Neural cell (in vitro differentiated cells): ENCODE measurements around the gene CACNA1B. TPM values are rescaled to one million over a fixed set of nuclear protein-coding genes. Genes with fewer than 3 reads are reported as not detected.

ENCODE experiments used
- H2AFZ ChIP-seq: fragments of 200-600, 300-800 bp; sonication (generic), shearing (Covaris generic); 2 replicates; pipeline ENCODE4 v1.6.0; 2014; ENCODE audit warnings: low read depth, mild to moderate bottlenecking, antibody characterized with exemption, low read length, moderate library complexity
- H3F3A ChIP-seq: fragments of 200-600 bp; shearing (Covaris generic); 2 replicates; pipeline ENCODE4 v1.6.1; 2016; ENCODE audit warnings: mild to moderate bottlenecking, moderate library complexity, mixed read lengths, antibody characterized with exemption, low read length; ENCODE audit not compliant: insufficient read depth, poor library complexity, severe bottlenecking
- H3K27ac ChIP-seq: fragments of 200-600, 300-800 bp; sonication (generic), shearing (Covaris generic); 2 replicates; pipeline ENCODE4 v1.5.1; 2014; ENCODE audit warnings: mild to moderate bottlenecking, low read length, moderate library complexity
- H3K27me3 ChIP-seq: fragments of 300-800, 200-600 bp; sonication (generic), shearing (Covaris generic); 2 replicates; pipeline ENCODE4 v1.6.0; 2014; ENCODE audit warnings: mild to moderate bottlenecking, low read depth, low read length, moderate library complexity; ENCODE audit not compliant: insufficient read depth
- H3K36me3 ChIP-seq: fragments of 300-800, 200-600 bp; sonication (generic), shearing (Covaris generic); 2 replicates; pipeline ENCODE4 v1.5.1; 2014; ENCODE audit warnings: mild to moderate bottlenecking, antibody characterized with exemption, low read length, moderate library complexity; ENCODE audit not compliant: insufficient read depth
- H3K4me2 ChIP-seq: fragments of 300-800, 200-600 bp; sonication (generic), shearing (Covaris generic); 2 replicates; pipeline ENCODE4 v1.6.0; 2014; ENCODE audit warnings: mild to moderate bottlenecking, low read length
- H3K4me3 ChIP-seq: fragments of 300-800, 200-600 bp; sonication (generic), shearing (Covaris generic); 2 replicates; pipeline ENCODE4 v1.5.1; 2014; ENCODE audit warnings: mild to moderate bottlenecking, low read length, moderate library complexity
- H3K79me2 ChIP-seq: fragments of 200-600 bp; shearing (Covaris generic); replicated peaks from 2 replicates; pipeline ENCODE4 v1.6.0; 2014; ENCODE audit warnings: mild to moderate bottlenecking, low read length, moderate library complexity; ENCODE audit not compliant: insufficient read depth
- H3K9ac ChIP-seq: fragments of 300-800, 200-600 bp; sonication (generic), shearing (Covaris generic); 2 replicates; pipeline ENCODE4 v1.6.1; 2016; ENCODE audit warnings: mild to moderate bottlenecking, low read length, mixed read lengths
- H3K9me2 ChIP-seq: fragments of 200-600 bp; shearing (Covaris generic); 2 replicates; pipeline ENCODE4 v1.6.1; 2016; ENCODE audit warnings: mild to moderate bottlenecking, low read length, mixed read lengths; ENCODE audit not compliant: insufficient read depth
- H3K9me3 ChIP-seq: fragments of 200-600, 300-800 bp; sonication (generic), shearing (Covaris generic); 2 replicates; pipeline ENCODE4 v1.6.1; 2016; ENCODE audit warnings: mild to moderate bottlenecking, mixed run types, low read length, moderate library complexity, mixed read lengths
- H4K20me1 ChIP-seq: fragments of 200-600 bp; shearing (Covaris generic); 2 replicates; pipeline ENCODE4 v1.6.1; 2016; ENCODE audit warnings: mild to moderate bottlenecking, mixed run types; ENCODE audit not compliant: insufficient read depth
- EP300 ChIP-seq: fragments of 450-650 bp; conservative IDR thresholded peaks from 2 replicates; pipeline ENCODE4 v1.6.1; 2014; ENCODE audit warnings: antibody characterized with exemption, mild to moderate bottlenecking, moderate library complexity; ENCODE audit not compliant: poor library complexity, severe bottlenecking
- EZH2 ChIP-seq: fragments of 200-600, 300-800 bp; shearing (Covaris generic), sonication (generic); IDR thresholded peaks from 2 replicates; pipeline ENCODE4 v1.6.1; 2014; ENCODE audit warnings: antibody characterized with exemption, low read length, borderline replicate concordance, mild to moderate bottlenecking; ENCODE audit not compliant: insufficient read depth, poor library complexity, severe bottlenecking
- MXI1 ChIP-seq: fragments of 450-650 bp; conservative IDR thresholded peaks from 2 replicates; pipeline ENCODE4 v1.6.1; 2014; ENCODE audit warnings: antibody characterized with exemption, mild to moderate bottlenecking; ENCODE audit not compliant: poor library complexity, severe bottlenecking
- POLR2AphosphoS5 ChIP-seq: IDR thresholded peaks from 2 replicates; pipeline ENCODE4 v1.6.1; 2012
- RAD21 ChIP-seq: fragments of 450-650 bp; conservative IDR thresholded peaks from 2 replicates; pipeline ENCODE4 v1.6.1; 2014; ENCODE audit warnings: antibody characterized with exemption, mild to moderate bottlenecking, moderate library complexity
- SMC3 ChIP-seq: fragments of 450-650 bp; conservative IDR thresholded peaks from 2 replicates; pipeline ENCODE4 v1.6.1; 2014; ENCODE audit warnings: antibody characterized with exemption, mild to moderate bottlenecking, moderate library complexity; ENCODE audit not compliant: poor library complexity
- TAF1 ChIP-seq: IDR thresholded peaks from 2 replicates; pipeline ENCODE4 v1.6.1; 2012; ENCODE audit warnings: low read depth
- polyA plus RNA-seq: library from polyadenylated mRNA; depleted of rRNA; stranded (reverse); fragments of >200 nt; gene quantifications from 2 replicates; pipeline ENCODE4 v1.2.3, GENCODE V29; 2014
- TF ChIP-seq, protein P1 (sequence below): fragments of 450-650 bp; IDR thresholded peaks from 2 replicates; pipeline ENCODE4 v1.5.1; 2014; ENCODE audit warnings: antibody characterized with exemption, mild to moderate bottlenecking, moderate library complexity; ENCODE audit not compliant: poor library complexity, severe bottlenecking
- TF ChIP-seq, protein P2 (sequence below): IDR thresholded peaks from 2 replicates; pipeline ENCODE4 v1.6.1; 2012; ENCODE audit warnings: borderline replicate concordance

The CACNA1B gene
- polyA plus RNA-seq, 1 donor from 2014 or later = 5.8 TPM

DNA sequence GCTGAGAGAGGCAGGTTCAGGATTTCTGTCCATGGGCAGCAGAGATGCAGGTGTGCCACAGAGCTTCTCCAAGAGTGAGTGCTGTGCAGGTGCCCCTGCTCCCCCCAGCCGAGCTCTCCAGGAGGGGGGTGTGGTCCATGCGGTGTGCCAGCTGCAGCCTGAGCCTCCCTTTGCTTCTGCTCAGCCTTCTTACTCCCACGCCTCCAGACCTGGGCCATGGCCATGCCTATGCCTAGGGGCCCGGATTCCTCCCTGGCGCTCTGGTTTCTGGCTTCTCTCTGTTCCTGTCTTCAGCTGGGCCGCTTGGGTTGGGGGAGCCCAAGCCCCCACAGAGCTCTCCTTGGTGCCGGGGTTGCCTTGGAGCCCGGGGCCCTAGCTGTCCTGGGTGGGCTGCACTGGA is 133.3 kb downstream of the CACNA1B start:
- Histone ChIP-seq H3F3A (no peaks in the 10 kb centered on the region), H3K4me2 (no peak overlapping the region), H3K9me2 (no peaks in the 10 kb centered on the region), H4K20me1 (no peaks in the 10 kb centered on the region), H3K79me2 (no peaks in the 10 kb centered on the region), H3K9me3 (no peaks in the 10 kb centered on the region), H3K27ac (no peak overlapping the region), H3K4me3 (no peak overlapping the region), H3K27me3 (no peaks in the 10 kb centered on the region), H2AFZ (no peak overlapping the region), H3K36me3 (no peaks in the 10 kb centered on the region), H3K9ac (no peak overlapping the region)
- TF ChIP-seq MXI1 = no peak
- TF ChIP-seq EZH2 = no peak
- TF ChIP-seq TAF1 = no peak
- no peak for TF ChIP-seq RAD21
- TF ChIP-seq, protein P1, sequence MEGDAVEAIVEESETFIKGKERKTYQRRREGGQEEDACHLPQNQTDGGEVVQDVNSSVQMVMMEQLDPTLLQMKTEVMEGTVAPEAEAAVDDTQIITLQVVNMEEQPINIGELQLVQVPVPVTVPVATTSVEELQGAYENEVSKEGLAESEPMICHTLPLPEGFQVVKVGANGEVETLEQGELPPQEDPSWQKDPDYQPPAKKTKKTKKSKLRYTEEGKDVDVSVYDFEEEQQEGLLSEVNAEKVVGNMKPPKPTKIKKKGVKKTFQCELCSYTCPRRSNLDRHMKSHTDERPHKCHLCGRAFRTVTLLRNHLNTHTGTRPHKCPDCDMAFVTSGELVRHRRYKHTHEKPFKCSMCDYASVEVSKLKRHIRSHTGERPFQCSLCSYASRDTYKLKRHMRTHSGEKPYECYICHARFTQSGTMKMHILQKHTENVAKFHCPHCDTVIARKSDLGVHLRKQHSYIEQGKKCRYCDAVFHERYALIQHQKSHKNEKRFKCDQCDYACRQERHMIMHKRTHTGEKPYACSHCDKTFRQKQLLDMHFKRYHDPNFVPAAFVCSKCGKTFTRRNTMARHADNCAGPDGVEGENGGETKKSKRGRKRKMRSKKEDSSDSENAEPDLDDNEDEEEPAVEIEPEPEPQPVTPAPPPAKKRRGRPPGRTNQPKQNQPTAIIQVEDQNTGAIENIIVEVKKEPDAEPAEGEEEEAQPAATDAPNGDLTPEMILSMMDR = no peak

- H2AFZ ChIP-seq = no peak overlapping the region
- no peak overlapping the region for H3K27ac ChIP-seq
- TF ChIP-seq MXI1 (no peak), EP300 (no peak), POLR2AphosphoS5 (no peak), TAF1 (no peak)
- H3K9ac ChIP-seq = no peak overlapping the region
- no peaks in the 10 kb centered on the region for H3K27me3 ChIP-seq
- no peak overlapping the region for H3K4me3 ChIP-seq
- no peaks in the 10 kb centered on the region for H3K9me3 ChIP-seq
- H3K79me2 ChIP-seq = no peaks in the 10 kb centered on the region
- H3K9me2 ChIP-seq = no peaks in the 10 kb centered on the region
- H3K4me2 ChIP-seq = no peak overlapping the region
- no peaks in the 10 kb centered on the region for H3K36me3 ChIP-seq
- H4K20me1 ChIP-seq = no peaks in the 10 kb centered on the region
- H3F3A ChIP-seq = no peaks in the 10 kb centered on the region
Observed at GRCh38 chr9:138011951-138012500, 134.4 kb downstream of the CACNA1B start.

DNA sequence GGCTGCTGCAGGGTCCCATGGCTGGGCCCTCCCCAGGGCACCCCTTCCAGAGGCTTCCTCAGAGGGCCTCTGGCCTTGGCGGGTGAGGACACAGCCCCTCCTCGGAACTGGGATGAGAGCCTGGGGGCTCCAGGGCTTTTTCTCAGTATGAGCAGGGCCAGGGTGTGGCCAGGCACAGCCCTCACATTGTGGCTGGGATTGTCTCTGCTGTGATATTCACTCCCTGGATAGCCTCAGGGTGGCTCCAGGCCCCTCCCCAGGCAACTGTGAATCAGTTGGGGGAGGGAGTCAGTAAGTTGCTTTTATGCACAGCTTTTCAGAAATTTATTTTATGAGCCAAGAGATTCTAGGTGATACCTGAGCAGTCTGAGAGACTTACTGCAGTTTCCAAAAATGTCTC is 135.7 kb downstream of the CACNA1B start:
- H3K4me2 ChIP-seq = no peak overlapping the region
- no peaks in the 10 kb centered on the region for H4K20me1 ChIP-seq
- H3K27me3 ChIP-seq = no peaks in the 10 kb centered on the region
- no peaks in the 10 kb centered on the region for H3K36me3 ChIP-seq
- no peaks in the 10 kb centered on the region for H3K9me2 ChIP-seq
- no peak overlapping the region for H3K4me3 ChIP-seq
- H3K79me2 ChIP-seq = no peaks in the 10 kb centered on the region
- no peak for TF ChIP-seq POLR2AphosphoS5
- TF ChIP-seq, protein P2, sequence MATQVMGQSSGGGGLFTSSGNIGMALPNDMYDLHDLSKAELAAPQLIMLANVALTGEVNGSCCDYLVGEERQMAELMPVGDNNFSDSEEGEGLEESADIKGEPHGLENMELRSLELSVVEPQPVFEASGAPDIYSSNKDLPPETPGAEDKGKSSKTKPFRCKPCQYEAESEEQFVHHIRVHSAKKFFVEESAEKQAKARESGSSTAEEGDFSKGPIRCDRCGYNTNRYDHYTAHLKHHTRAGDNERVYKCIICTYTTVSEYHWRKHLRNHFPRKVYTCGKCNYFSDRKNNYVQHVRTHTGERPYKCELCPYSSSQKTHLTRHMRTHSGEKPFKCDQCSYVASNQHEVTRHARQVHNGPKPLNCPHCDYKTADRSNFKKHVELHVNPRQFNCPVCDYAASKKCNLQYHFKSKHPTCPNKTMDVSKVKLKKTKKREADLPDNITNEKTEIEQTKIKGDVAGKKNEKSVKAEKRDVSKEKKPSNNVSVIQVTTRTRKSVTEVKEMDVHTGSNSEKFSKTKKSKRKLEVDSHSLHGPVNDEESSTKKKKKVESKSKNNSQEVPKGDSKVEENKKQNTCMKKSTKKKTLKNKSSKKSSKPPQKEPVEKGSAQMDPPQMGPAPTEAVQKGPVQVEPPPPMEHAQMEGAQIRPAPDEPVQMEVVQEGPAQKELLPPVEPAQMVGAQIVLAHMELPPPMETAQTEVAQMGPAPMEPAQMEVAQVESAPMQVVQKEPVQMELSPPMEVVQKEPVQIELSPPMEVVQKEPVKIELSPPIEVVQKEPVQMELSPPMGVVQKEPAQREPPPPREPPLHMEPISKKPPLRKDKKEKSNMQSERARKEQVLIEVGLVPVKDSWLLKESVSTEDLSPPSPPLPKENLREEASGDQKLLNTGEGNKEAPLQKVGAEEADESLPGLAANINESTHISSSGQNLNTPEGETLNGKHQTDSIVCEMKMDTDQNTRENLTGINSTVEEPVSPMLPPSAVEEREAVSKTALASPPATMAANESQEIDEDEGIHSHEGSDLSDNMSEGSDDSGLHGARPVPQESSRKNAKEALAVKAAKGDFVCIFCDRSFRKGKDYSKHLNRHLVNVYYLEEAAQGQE = no peak
- no peak for TF ChIP-seq MXI1
- TF ChIP-seq TAF1 = no peak
- TF ChIP-seq RAD21 = no peak
- TF ChIP-seq EP300 = no peak
- no peak for TF ChIP-seq SMC3
- TF ChIP-seq EZH2 = no peak
- TF ChIP-seq, protein P1 = no peak
- no peaks in the 10 kb centered on the region for H3F3A ChIP-seq
- no peak overlapping the region for H3K27ac ChIP-seq
- H3K9me3 ChIP-seq = no peaks in the 10 kb centered on the region
- H2AFZ ChIP-seq = no peak overlapping the region
- no peak overlapping the region for H3K9ac ChIP-seq
